ENCODE measurements around the gene DISP3.

DISP3 gene

GRCh38 chr1:11543796-11544195 lies 64.8 kb downstream of the DISP3 start:
- no peak for DNase-seq (ENCODE audit: low read depth)

DNA sequence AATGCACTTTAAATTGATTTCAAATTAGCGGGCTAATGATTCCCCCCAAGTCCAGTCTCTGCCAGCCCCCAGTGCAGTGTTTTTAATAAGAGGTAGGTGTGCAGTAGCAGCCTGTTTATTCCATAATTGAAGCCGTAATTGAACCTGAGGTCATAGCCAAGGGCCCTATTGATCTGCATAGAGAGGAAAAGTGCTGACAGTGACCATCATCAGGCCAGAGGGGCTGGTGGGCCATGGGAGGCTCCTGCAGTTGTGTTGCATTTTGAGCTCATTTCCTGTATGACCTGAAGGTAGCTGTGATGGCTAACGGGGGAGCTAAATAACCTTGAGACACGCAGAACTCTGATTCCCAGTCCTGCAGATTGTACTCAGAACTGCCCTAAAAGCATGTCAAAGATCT lies 67.5 kb downstream of the DISP3 start:
- DNase-seq (ENCODE audit: low read depth), result no peak

DNA sequence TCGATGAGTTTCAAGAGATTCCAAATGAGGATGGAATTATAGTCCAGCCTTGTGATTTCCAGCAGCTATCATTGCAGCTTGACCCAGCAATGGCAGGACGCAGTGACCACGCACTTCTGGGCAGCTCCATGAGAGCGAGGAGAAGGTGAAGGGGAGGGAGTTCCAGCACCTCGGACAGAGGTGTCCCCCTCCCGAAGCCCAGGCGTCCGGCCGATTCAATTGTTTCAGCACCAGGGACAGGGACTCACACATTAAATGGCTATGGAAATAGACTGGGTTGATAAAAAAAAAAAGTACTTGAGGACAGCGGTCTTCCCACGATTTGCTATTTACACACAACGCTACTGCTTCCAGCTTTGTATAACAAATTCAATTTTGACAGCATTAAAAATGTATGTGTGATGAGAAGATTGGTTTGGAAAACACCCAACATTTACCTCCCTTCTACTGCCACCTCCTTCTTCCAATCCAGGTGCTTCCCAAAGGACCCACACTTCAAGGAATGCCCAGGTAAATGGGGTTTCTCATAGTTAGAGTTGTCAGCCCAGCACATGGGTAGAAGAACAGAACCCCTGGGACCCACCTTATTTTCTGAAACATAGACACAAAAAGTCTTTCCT lies 71.8 kb downstream of the DISP3 start:
- DNase-seq (ENCODE audit: low read depth), result peak; percentile 5

- no peak for DNase-seq (ENCODE audit: low read depth)
Observed at GRCh38 chr1:11558276-11558675, 79.3 kb downstream of the DISP3 start.

GRCh38 chr1:11558871-11559590 lies 80.1 kb downstream of the DISP3 start:
- no peak for DNase-seq (ENCODE audit: low read depth)

DNA sequence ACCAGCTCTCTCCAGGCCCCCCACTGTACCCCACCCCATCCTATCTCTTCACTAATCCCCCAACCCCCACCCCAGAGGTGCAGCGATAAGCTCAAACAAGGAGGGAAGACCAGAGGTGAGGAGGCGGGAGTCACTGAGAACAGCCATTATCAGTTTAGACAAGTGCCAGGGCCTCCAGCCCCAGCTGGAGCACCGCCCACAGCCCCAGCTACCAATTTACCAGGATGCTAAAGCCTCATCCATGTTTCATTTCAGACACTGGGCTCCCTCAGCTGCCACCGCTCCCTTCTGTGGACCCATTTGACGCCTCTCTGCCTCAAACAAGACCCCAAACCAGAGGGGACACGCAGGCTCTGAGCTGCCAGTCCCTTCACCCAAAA lies 80.6 kb downstream of the DISP3 start:
- DNase-seq (ENCODE audit: low read depth), result no peak

GRCh38 chr1:11560061-11560460 lies 81.1 kb downstream of the DISP3 start:
- no peak for DNase-seq (ENCODE audit: low read depth)

DNA sequence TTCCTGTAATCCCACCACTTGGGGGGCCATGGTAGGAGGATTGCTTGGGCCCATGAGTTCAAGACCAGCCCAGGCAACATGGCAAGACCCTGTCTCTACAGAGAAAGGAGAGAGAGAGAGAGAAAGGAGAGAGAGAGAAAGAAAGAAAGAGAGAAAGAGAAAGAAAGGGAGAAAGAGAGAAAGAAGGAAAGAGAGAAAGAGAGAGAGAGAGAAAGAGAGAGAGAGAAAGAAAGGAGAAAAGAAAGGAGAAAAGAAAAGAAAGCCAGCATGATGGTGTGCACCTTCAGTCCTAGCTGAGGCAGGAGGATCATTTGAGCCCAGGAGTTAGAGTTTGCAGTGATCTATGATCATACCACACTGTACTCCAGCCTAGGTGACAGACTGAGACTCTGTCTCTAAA lies 82.8 kb downstream of the DISP3 start:
- no peak for DNase-seq (ENCODE audit: low read depth)

GRCh38 chr1:11562664-11563063 lies 83.7 kb downstream of the DISP3 start:
- DNase-seq (ENCODE audit: low read depth), result no peak

- no peak for DNase-seq (ENCODE audit: low read depth)
Observed at GRCh38 chr1:11563560-11564069, 84.7 kb downstream of the DISP3 start.

- DNase-seq (ENCODE audit: low read depth), result no peak
Observed at GRCh38 chr1:11564237-11564636, 85.3 kb downstream of the DISP3 start.

DNA sequence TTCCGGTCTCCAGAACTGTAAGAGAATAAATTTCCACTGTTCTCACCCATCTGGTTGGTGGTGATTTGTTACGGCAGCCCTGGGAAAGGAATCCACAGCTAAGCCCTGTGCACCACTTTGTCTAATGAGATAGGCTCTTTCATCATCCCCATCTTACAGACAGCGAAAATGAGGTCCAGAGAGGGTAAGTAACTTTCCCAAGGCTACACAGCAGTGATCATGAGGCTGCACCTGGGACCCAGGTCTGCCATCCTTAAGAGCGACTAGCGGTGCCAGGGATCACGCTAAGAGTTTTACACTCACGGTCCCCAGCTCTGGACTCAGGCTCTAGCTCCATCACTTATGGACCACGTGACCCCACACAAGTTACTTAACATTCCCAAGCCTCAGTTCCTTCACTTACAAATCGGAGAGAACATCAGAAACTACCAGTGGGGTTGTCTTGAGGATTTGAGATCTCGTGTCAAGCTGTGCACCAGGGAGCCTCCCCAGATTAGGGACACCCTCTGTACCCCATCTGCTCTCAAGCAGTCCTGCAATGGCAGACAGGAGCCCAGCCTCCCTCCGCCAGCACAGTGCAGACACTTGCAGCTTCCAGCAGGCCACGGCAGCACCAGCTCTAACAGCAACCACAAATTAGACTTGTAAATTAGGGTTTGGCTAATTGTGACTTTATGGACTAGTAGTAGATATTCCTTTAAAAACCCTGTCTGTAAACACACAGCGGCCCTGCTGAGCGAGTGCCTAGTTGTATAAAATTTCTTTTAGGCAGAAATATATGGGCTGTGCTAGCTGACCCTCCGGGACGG lies 87.3 kb downstream of the DISP3 start:
- DNase-seq (ENCODE audit: low read depth), result no peak

DNA sequence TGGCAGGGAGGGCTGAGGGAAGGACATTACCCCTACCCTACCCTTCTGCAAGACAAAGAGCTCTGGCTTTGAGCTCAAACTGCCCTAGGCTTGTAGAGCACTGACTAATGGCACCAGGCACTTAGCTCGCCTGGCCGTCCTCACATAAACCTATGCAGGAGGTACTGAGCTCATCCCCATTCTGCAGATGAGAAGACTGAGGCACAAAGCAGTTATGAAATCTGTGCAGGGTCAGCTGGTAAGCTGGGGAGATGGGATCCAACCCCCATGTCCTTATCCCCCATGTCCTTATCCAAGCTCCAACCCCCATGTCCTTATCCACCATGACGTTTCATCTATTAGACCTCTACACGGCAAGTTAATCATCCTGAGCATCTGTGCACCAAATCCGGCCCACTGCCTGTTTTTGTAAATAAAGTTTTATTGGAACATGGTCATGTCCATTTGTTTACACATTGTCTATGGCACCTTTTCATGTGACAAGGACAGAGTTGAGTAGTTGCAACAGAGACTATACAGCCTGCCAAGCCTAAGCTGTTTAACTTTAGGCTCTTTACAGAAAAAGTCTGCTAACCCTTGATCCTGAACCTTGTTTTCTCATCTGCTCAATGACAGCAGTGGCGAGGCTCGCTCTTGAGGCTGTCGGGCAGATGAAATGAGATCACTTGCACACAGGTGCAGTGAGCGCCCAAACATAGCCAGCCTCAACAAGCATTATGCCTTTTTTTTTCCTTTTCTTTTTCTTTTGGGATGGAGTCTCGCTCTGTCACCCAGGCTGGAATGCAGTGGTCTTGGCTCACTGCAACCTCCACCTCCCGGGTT lies 88.5 kb downstream of the DISP3 start:
- DNase-seq (ENCODE audit: low read depth), result no peak

- DNase-seq (ENCODE audit: low read depth), result no peak
Observed at GRCh38 chr1:11568687-11569086, 89.7 kb downstream of the DISP3 start.

GRCh38 chr1:11569551-11569950 lies 90.6 kb downstream of the DISP3 start:
- DNase-seq (ENCODE audit: low read depth), result no peak

DNA sequence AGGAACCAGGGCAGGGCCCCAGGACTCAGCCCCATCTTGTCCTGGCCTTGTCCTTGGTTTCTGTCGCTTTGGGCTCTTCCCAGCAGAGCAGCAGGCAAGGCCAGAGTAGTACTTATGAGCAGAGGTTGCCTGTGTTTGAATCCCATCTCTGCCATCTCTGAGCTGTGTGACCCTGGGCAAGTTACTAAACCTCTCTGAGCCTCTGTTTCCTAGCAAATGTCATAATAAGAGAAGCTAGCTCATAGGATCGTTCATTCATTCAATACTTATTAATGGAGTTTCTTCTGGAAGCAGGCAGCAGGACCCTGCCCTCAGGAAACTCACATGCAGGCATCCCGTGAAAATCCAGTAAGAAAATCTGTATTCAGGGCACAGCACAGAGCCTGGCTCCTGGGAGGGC lies 91.0 kb downstream of the DISP3 start:
- DNase-seq (ENCODE audit: low read depth), result no peak

DNA sequence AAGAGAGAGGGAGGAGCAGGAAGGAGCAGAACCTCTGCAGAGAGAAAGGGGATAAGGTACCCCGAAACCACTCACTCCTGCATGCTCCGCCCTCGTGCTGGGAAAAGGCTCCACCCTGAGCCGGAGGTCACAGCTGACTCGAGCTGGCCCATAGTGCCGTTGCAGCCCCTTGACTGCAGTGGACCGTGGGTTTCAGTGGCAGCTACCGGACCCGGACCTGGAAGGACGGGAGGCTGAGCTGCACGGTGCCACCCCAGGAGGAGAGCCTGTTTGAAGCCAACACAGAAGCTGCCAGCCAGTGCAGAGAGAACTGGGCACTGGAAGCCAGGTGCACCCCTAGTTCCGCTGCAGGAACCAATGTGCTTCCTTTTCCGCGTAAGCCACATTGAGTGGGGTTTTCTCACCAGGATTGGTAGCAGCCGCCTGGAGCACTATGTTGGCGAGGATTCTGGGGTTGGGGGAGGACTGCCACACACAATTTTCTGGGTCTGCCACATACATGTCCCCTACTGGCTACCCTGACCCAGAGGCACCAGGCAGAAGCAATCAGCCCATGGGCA lies 91.9 kb downstream of the DISP3 start:
- no peak for DNase-seq (ENCODE audit: low read depth)

DNA sequence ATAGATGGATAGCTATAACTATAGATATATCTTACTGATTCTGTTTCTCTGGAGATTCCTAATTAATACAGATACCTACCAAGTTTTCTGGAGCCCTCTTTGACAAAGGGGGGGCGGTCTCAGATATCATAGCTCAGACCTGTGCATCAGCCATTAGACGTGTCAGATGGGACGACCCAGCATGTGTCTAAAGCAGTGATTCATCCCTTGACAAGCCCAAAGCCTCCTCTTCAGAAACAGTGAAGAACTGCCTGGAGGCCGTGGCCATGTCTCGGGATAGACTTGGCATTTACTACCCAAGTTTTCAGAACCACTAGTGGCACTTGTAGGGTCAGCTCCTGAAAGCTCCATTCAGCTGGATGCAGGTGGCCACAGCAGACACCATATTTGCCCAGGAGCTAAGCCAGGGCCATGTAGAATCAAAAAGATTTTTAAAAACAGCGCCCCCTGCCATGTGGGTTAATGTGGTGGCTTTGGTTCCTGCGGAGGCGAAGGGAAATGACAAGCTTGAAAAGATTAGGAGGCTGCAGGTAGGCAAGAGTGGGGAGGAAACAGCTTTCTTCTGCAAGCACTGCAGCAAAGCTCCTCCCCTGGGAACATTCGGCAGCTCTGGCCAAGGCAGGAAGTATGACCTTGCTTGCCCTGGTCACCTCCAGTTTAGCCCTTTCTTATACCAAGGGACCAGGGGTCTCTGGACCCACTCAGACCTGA lies 93.1 kb downstream of the DISP3 start:
- no peak for DNase-seq (ENCODE audit: low read depth)

GRCh38 chr1:11573116-11573692 lies 94.2 kb downstream of the DISP3 start:
- DNase-seq (ENCODE audit: low read depth), result no peak

DNA sequence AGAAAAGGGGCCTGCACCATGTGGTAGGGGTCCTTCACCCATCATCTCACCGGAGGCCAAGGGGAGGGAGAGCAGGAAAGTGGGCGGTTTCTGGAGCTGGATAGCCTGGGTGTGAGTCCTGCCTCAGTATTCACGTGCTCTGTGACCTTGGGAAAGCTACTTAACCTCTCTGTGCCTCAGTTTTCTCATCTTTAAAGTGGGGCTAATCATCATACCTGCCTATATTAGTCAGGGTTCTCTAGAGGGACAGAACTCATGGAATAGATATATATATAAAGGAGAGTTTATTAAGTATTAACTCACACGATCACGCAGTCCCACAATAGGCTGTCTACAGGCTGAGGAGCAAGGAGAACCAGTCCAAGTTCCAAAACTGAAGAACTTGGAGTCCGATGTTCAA lies 96.6 kb downstream of the DISP3 start:
- no peak for DNase-seq (ENCODE audit: low read depth)

Data from GM04503 (cell line).